Adrenal gland (tissue), 5 donors: Measurements from ENCODE around the gene PCDHGA6.

Source experiments
- POLR2A ChIP-seq, 2 donors: fragments of 450-650 bp; IDR thresholded peaks; one replicate each; pipeline ENCODE4 v1.6.1; 2017; ENCODE audit warnings: antibody characterized with exemption in 2 of 2, mild to moderate bottlenecking in 2 of 2, moderate library complexity in 1 of 2
- TF ChIP-seq, protein P1 (sequence below), 6 experiments: fragments of 450-650 bp in 4 of 6; fragments of 200-600 bp in 2 of 6; sonication (generic) in 1 of 6; IDR thresholded peaks; 1 replicate in 5 of 6; 2 replicates in 1 of 6; pipeline versions ENCODE4 v1.5.1 to v1.8.0; 2016 to 2021; ENCODE audit warnings: antibody characterized with exemption in 6 of 6, mild to moderate bottlenecking in 2 of 6, moderate library complexity in 1 of 6
- donor health status: DM: no; HTN: no; CAD: no.

GRCh38 chr5:141343953-141344463 is 29.7 kb upstream of the PCDHGA6 start:
- TF ChIP-seq, protein P1, sequence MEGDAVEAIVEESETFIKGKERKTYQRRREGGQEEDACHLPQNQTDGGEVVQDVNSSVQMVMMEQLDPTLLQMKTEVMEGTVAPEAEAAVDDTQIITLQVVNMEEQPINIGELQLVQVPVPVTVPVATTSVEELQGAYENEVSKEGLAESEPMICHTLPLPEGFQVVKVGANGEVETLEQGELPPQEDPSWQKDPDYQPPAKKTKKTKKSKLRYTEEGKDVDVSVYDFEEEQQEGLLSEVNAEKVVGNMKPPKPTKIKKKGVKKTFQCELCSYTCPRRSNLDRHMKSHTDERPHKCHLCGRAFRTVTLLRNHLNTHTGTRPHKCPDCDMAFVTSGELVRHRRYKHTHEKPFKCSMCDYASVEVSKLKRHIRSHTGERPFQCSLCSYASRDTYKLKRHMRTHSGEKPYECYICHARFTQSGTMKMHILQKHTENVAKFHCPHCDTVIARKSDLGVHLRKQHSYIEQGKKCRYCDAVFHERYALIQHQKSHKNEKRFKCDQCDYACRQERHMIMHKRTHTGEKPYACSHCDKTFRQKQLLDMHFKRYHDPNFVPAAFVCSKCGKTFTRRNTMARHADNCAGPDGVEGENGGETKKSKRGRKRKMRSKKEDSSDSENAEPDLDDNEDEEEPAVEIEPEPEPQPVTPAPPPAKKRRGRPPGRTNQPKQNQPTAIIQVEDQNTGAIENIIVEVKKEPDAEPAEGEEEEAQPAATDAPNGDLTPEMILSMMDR (IDR thresholded peaks at IDR 0.05) = peak in 1 of 6 experiments; percentile 2
- no peak for TF ChIP-seq POLR2A (IDR thresholded peaks at IDR 0.05)
